HepG2 (cell line): ENCODE data around the gene TAF1D. TPM values are rescaled to one million over a fixed set of nuclear protein-coding genes. Genes with fewer than 3 reads are reported as not detected.

Experiments used
- ATAC-seq: fragments of 200-7000 bp; cut with Tn5 transposase; 3 replicates; pipeline ENCODE4 v1.9.1; 2020; ENCODE audit warnings: mild to moderate bottlenecking, moderate library complexity
- BruUV-seq: library from RNA; stranded (reverse); fragments of 400-500 nt; replicated peaks from 2 replicates; lab custom pipeline; 2021; lab: Mats Ljungman, UMichigan
- CTCF ChIA-PET: fragments of 300-600 bp; formaldehyde crosslinking; extraction: SDS; loops from one replicate; lab custom pipeline; 2021; ENCODE audit warnings: low total read pairs, inconsistent platforms, low intra/inter-chr PET ratio; lab: Yijun Ruan, JAX
- POLR2A ChIA-PET: fragments of 350-600 bp; sonication (Branson Sonifier 250); formaldehyde crosslinking; loops from one replicate; lab custom pipeline; 2020; ENCODE audit warnings: antibody characterized with exemption, inconsistent platforms; lab: Yijun Ruan, JAX
- DNase-seq: peaks from one replicate; pipeline ENCODE4 v3.0.0-alpha.2; 2015; ENCODE audit warnings: low spot score
- FAIRE-seq: peaks from 3 replicates; lab custom pipeline; 2011; peaks lifted over from hg19 to GRCh38; lab: Jason Lieb, UNC
- H2AFZ ChIP-seq: one replicate; pipeline ENCODE4 v1.6.1; 2011; ENCODE audit warnings: low read length, inconsistent platforms
- H3K27ac ChIP-seq: fragments of 300-600 bp; 3 replicates; pipeline ENCODE4 v1.8.0; 2011; ENCODE audit warnings: mixed run types, mild to moderate bottlenecking, mixed read lengths, low read length, inconsistent platforms; ENCODE audit not compliant: insufficient read depth; ENCODE audit errors: extremely low read length
- H3K27me3 ChIP-seq, 2 experiments: fragments of 200-600 bp in 1 of 2; 2 replicates in 1 of 2; 3 replicates in 1 of 2; pipeline versions ENCODE4 v1.6.0 to v1.8.0; 2011; ENCODE audit warnings: low read length in 2 of 2, mild to moderate bottlenecking in 2 of 2, moderate library complexity in 2 of 2, inconsistent platforms in 1 of 2; ENCODE audit not compliant: insufficient read depth in 2 of 2, control insufficient read depth in 1 of 2
- H3K36me3 ChIP-seq, 2 experiments: fragments of 200-600 bp in 1 of 2; replicated peaks in 1 of 2; 2 replicates in 1 of 2; 3 replicates in 1 of 2; pipeline versions ENCODE4 v1.5.1 to v1.8.0; 2011; ENCODE audit warnings: low read length in 2 of 2, inconsistent platforms in 1 of 2; ENCODE audit not compliant: insufficient read depth in 2 of 2, control insufficient read depth in 1 of 2
- H3K4me1 ChIP-seq: 2 replicates; pipeline ENCODE4 v1.5.1; 2012; ENCODE audit warnings: low read length, inconsistent platforms; ENCODE audit not compliant: insufficient read depth
- H3K4me2 ChIP-seq: 2 replicates; pipeline ENCODE4 v1.6.0; 2011; ENCODE audit warnings: low read depth, low read length, inconsistent platforms
- H3K4me3 ChIP-seq, 3 experiments: fragments of 200-600 bp in 1 of 3; sonication (generic), shearing (Covaris generic) in 1 of 3; replicated peaks in 1 of 3; 2 replicates each; pipeline ENCODE4 v1.5.1; 2011 to 2016; ENCODE audit warnings: low read length in 3 of 3, inconsistent platforms in 2 of 3, low read depth in 2 of 3, mild to moderate bottlenecking in 2 of 3, control low read depth in 1 of 3, mixed read lengths in 1 of 3; ENCODE audit not compliant: insufficient read depth in 1 of 3
- H3K79me2 ChIP-seq: one replicate; pipeline ENCODE4 v1.6.1; 2011; ENCODE audit warnings: low read length, inconsistent platforms; ENCODE audit not compliant: insufficient read depth
- H3K9ac ChIP-seq: 2 replicates; pipeline ENCODE4 v1.6.0; 2011; ENCODE audit warnings: mild to moderate bottlenecking, low read depth, low read length, inconsistent platforms; ENCODE audit not compliant: insufficient read depth
- H3K9me3 ChIP-seq: 2 replicates; pipeline ENCODE4 v1.5.1; 2012; ENCODE audit warnings: mild to moderate bottlenecking, low read length
- H4K20me1 ChIP-seq: 2 replicates; pipeline ENCODE4 v1.6.0; 2011; ENCODE audit warnings: inconsistent platforms, mild to moderate bottlenecking, low read length, moderate library complexity; ENCODE audit not compliant: insufficient read depth
- HOXA7 ChIP-seq: sonication (generic); formaldehyde crosslinking; IDR thresholded peaks from 2 replicates; pipeline ENCODE4 v1.8.1; 2022; ENCODE audit warnings: mild to moderate bottlenecking, missing genetic modification reagents, moderate library complexity
- KAT7 ChIP-seq: IDR thresholded peaks from 2 replicates; pipeline ENCODE4 v1.6.1; 2018; ENCODE audit warnings: borderline replicate concordance, missing compliant biosample characterization
- MBD4 ChIP-seq: IDR thresholded peaks from 2 replicates; pipeline ENCODE4 v1.6.1; 2012; ENCODE audit warnings: low read length, inconsistent platforms, borderline replicate concordance
- POLR2A ChIP-seq, 2 experiments: IDR thresholded peaks; 2 replicates each; pipeline ENCODE4 v1.6.1; 2011; ENCODE audit warnings: low read depth in 2 of 2, low read length in 2 of 2, mild to moderate bottlenecking in 1 of 2, moderate library complexity in 1 of 2; ENCODE audit not compliant: insufficient read depth in 1 of 2
- RBFOX2 ChIP-seq: fragments of 200-400 bp; formaldehyde crosslinking; IDR thresholded peaks from 2 replicates; pipeline ENCODE4 v1.6.1; 2017; ENCODE audit warnings: low read depth, mild to moderate bottlenecking, low read length
- RBM22 ChIP-seq: fragments of 200-400 bp; formaldehyde crosslinking; optimal IDR thresholded peaks from 2 replicates; pipeline ENCODE3; 2017; ENCODE audit warnings: mild to moderate bottlenecking, low read length, moderate library complexity
- SAP130 ChIP-seq: IDR thresholded peaks from 2 replicates; pipeline ENCODE4 v1.6.1; 2016; ENCODE audit warnings: low read depth
- THAP11 ChIP-seq: IDR thresholded peaks from 2 replicates; pipeline ENCODE4 v1.6.1; 2016; ENCODE audit warnings: missing biosample characterization, missing genetic modification reagents
- WGBS: methylation state at CpG from one replicate; pipeline ENCODE4 v1.1.6; 2017; ENCODE audit warnings: low lambda C conversion rate; 5-methylcytosine and 5-hydroxymethylcytosine counted together
- in situ Hi-C: cut with HindIII; loops from 2 replicates; pipeline ENCODE4 v1.10.0; 2017; ENCODE audit warnings: low pct_unique_long_range_greater_than_20kb; ENCODE audit not compliant: extremely low pct_ligation_motif_present
- intact Hi-C: fragments of 100-400 bp; cut with micrococcal nuclease; formaldehyde crosslinking; loops from one replicate; pipeline ENCODE4 v1.10.0; 2022; ENCODE audit not compliant: unreplicated experiment
- polyA plus RNA-seq, 8 experiments: library from polyadenylated mRNA; depleted of rRNA in 3 of 8; stranded (reverse) in 7 of 8; unstranded in 1 of 8; fragments of >200 nt; fragmentation: Illumina TruSeq in 4 of 8; extraction: Trizol in 4 of 8; gene quantifications; 2 replicates each; pipeline versions ENCODE4 v1.2.1 to v1.2.3, GENCODE V29; 2011 to 2016; ENCODE audit warnings: low read depth in 4 of 8, missing spikeins in 1 of 8, mixed read lengths in 1 of 8; ENCODE audit not compliant: insufficient read depth in 1 of 8
- total RNA-seq, 5 experiments: library from RNA; depleted of rRNA; stranded (reverse); fragments of >200 nt; fragmentation: Illumina TruSeq; extraction: Trizol; gene quantifications; 2 replicates each; pipeline ENCODE4 v1.2.3, GENCODE V29; 2016; ENCODE audit warnings: low read depth in 1 of 5

TAF1D gene
- total and polyA plus RNA-seq, 2 of the 13 experiments (the other 11 are each of a cell fraction or from before 2014, with no cell fraction given): 132 to 207 TPM

DNA sequence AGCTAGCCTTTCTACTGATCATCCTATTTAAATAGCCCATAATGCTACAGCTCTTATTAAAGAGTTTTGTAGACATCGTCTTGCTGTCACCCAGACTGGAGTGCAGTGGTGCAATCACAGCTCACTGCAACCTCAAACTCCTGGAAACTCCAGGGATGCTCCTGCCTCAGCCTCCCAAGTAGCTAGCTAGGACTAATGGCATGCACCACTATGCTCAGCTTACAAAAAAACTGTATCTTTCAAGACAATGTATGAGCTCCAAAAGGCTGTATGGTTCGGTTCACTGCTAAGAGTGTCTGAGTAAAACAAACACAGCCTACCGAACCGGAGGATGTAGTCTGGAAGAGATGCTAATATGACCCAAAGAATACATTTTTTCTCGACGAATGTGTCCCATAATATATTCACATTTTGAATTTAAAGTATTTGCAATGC is 2.6 kb downstream of the TAF1D start:
- ChIA-PET POLR2A (interaction anchor here (1.1 to 1.9 kb wide), 3 partner anchors 8 to 13 kb away, joined by 3 to 6 read pairs (median 4); no protein-coding TSS in a partner anchor), CTCF (no interaction called here)
- DNase-seq (no peak), ATAC-seq (no peak), FAIRE-seq (no peak)
- no TSS peak for BruUV-seq
- TF ChIP-seq HOXA7 (CRISPR knock-in tag): no peak
- 0 out of 2 replicates have a peak, but pooled peaks have one; percentile 35 for TF ChIP-seq KAT7 (CRISPR knock-in tag)
- peak; percentile 95 for TF ChIP-seq RBM22
- TF ChIP-seq SAP130 (CRISPR knock-in tag): 0 out of 2 replicates have a peak, but pooled peaks have one; percentile 11
- TF ChIP-seq THAP11: no peak
- peak; percentile 65; the same call in 1 of the 2 replicates for TF ChIP-seq MBD4
- TF ChIP-seq POLR2A (IDR thresholded peaks at IDR 0.05; ENCODE audit: insufficient read depth in 1 of 2, low read depth in 2 of 2, low read length in 2 of 2): peak; percentile 23 to 42; a peak in 2 of 4 replicates
- peak; percentile 18; the same call in 1 of the 2 replicates for TF ChIP-seq RBFOX2
- H3K27me3 ChIP-seq: peaks cover 0 to 2% of the 10 kb centered on the region in 2 experiments; a peak in 2 of 5 replicates
- 9% methylated on average over 6 of the region's 6 CpGs for whole genome bisulfite sequencing
- peak overlapping the region; percentile 26 for H3K27ac ChIP-seq
- H3K4me3 ChIP-seq: peak overlapping the region; percentile 79 to 90 (median 85)
- in situ Hi-C loops (no loop called here), intact Hi-C loops (no loop called here)
- peaks cover 92% of the 10 kb centered on the region for H3K79me2 ChIP-seq
- H2AFZ ChIP-seq: no peak overlapping the region
- H3K4me1 ChIP-seq: peaks cover 66% of the 10 kb centered on the region
- peak overlapping the region; percentile 93 for H3K4me2 ChIP-seq
- H3K36me3 ChIP-seq: peaks cover 13 to 53% of the 10 kb centered on the region in 2 experiments
- peaks cover 61% of the 10 kb centered on the region for H4K20me1 ChIP-seq
- H3K9me3 ChIP-seq: no peaks in the 10 kb centered on the region
- peak overlapping the region; percentile 100 for H3K9ac ChIP-seq
